Esophagus muscularis mucosa (tissue), 4 donors: ENCODE results near the gene ITPKB. TPM values are rescaled to one million over a fixed set of nuclear protein-coding genes. Genes with fewer than 3 reads are reported as not detected.

Experiments
- DNase-seq: peaks from one replicate; pipeline ENCODE4 v3.0.0-alpha.2; 2017; ENCODE audit errors: extremely low spot score
- H3K27ac ChIP-seq, 4 donors: fragments of 200-600 bp; sonication (generic); replicated peaks in 1 of 4; 1 replicate in 3 of 4; 2 replicates in 1 of 4; pipeline ENCODE4 v1.5.1; 2016 to 2019; ENCODE audit warnings: mild to moderate bottlenecking in 1 of 4
- H3K27me3 ChIP-seq, 4 donors: fragments of 200-600 bp; sonication (generic); one replicate each; pipeline versions ENCODE4 v1.5.1 to v1.6.0; 2016 to 2019
- H3K36me3 ChIP-seq, 4 donors: fragments of 200-600 bp; sonication (generic); one replicate each; pipeline ENCODE4 v1.5.1; 2016 to 2019
- H3K4me1 ChIP-seq, 4 donors: fragments of 200-600 bp; sonication (generic); one replicate each; pipeline ENCODE4 v1.5.1; 2016 to 2019
- H3K4me3 ChIP-seq, 4 donors: fragments of 200-600 bp; sonication (generic); 1 replicate in 2 of 4; 2 replicates in 2 of 4; pipeline ENCODE4 v1.5.1; 2016 to 2019; ENCODE audit warnings: mild to moderate bottlenecking in 4 of 4, moderate library complexity in 1 of 4
- H3K9me3 ChIP-seq, 4 donors: fragments of 200-600 bp; sonication (generic); 1 replicate in 3 of 4; 2 replicates in 1 of 4; pipeline ENCODE4 v1.5.1; 2016 to 2019
- CTCF ChIP-seq, 3 experiments: fragments of 200-600 bp in 2 of 3; fragments of 450-650 bp in 1 of 3; sonication (generic) in 2 of 3; IDR thresholded peaks; one replicate each; pipeline ENCODE4 v1.5.1; 2017 to 2019; ENCODE audit warnings: antibody characterized with exemption in 3 of 3, mild to moderate bottlenecking in 2 of 3, moderate library complexity in 1 of 3
- EP300 ChIP-seq: sonication (generic); formaldehyde crosslinking; IDR thresholded peaks from one replicate; pipeline ENCODE4 v1.6.1; 2017; ENCODE audit warnings: antibody characterized with exemption
- POLR2A ChIP-seq: fragments of 450-650 bp; IDR thresholded peaks from one replicate; pipeline ENCODE4 v1.6.1; 2017; ENCODE audit warnings: antibody characterized with exemption, moderate library complexity, mild to moderate bottlenecking, low read depth
- POLR2AphosphoS5 ChIP-seq, 2 donors: sonication (generic); formaldehyde crosslinking; IDR thresholded peaks; one replicate each; pipeline ENCODE4 v1.6.1; 2017; ENCODE audit warnings: antibody characterized with exemption in 2 of 2
- WGBS: methylation state at CpG from one replicate; pipeline ENCODE4 v1.1.5; 2018; 5-methylcytosine and 5-hydroxymethylcytosine counted together
- intact Hi-C: fragments of 100-400 bp; cut with DNase I; formaldehyde crosslinking; loops from one replicate; pipeline ENCODE4 v1.15.1; 2023
- total RNA-seq, 4 donors: library from RNA; depleted of rRNA; stranded (reverse); fragments of >200 nt; gene quantifications; one replicate each; pipeline versions ENCODE4 v1.1.0 to v1.2.1, GENCODE V29; 2016

The ITPKB gene
- total RNA-seq, 4 donors from 2014 or later: 71.1 to 156 (median 116) TPM

- WGBS: 85% methylated on average over 5 of the region's 5 CpGs
- Histone ChIP-seq H3K36me3 (peaks cover 0 to 7% (median 0%) of the 10 kb centered on the region in 4 donors), H3K27me3 (no peaks in the 10 kb centered on the region), H3K4me3 (no peak overlapping the region), H3K4me1 (peaks cover 0 to 67% (median 0%) of the 10 kb centered on the region in 4 donors), H3K9me3 (no peaks in the 10 kb centered on the region), H3K27ac (peak overlapping the region in 1 of 4 donors; percentile 100)
- intact Hi-C loops: no loop called here
- TF ChIP-seq POLR2A (no peak), POLR2AphosphoS5 (IDR thresholded peaks at IDR 0.05) (no peak), EP300 (no peak), CTCF (IDR thresholded peaks at IDR 0.05) (no peak)
- no peak for DNase-seq
Observed at GRCh38 chr1:226671277-226671676, 67.8 kb downstream of the ITPKB start.

GRCh38 chr1:226670073-226670472 is 69.0 kb downstream of the ITPKB start:
- DNase-seq: no peak
- 81% methylated on average over 7 of the region's 7 CpGs for WGBS
- Histone ChIP-seq H3K27me3 (no peaks in the 10 kb centered on the region), H3K9me3 (no peaks in the 10 kb centered on the region), H3K36me3 (peaks cover 0 to 7% (median 0%) of the 10 kb centered on the region in 4 donors), H3K4me3 (no peak overlapping the region), H3K4me1 (peaks cover 0 to 67% (median 0%) of the 10 kb centered on the region in 4 donors), H3K27ac (peak overlapping the region in 1 of 4 donors; percentile 100)
- no peak for TF ChIP-seq CTCF (IDR thresholded peaks at IDR 0.05)
- no peak for TF ChIP-seq EP300
- no peak for TF ChIP-seq POLR2A
- TF ChIP-seq POLR2AphosphoS5 (IDR thresholded peaks at IDR 0.05): peak in 1 of 2 donors; percentile 20
- intact Hi-C loops: no loop called here

- Histone ChIP-seq H3K4me1 (peaks cover 0 to 53% (median 0%) of the 10 kb centered on the region in 4 donors), H3K4me3 (no peak overlapping the region), H3K36me3 (peaks cover 0 to 7% (median 0%) of the 10 kb centered on the region in 4 donors), H3K27me3 (no peaks in the 10 kb centered on the region), H3K27ac (no peak overlapping the region), H3K9me3 (no peaks in the 10 kb centered on the region)
- intact Hi-C loops: no loop called here
- 61% methylated on average over 5 of the region's 5 CpGs for WGBS
- DNase-seq: no peak
- TF ChIP-seq POLR2AphosphoS5 (IDR thresholded peaks at IDR 0.05) (no peak), POLR2A (no peak), EP300 (no peak), CTCF (IDR thresholded peaks at IDR 0.05) (no peak)
Observed at GRCh38 chr1:226668173-226668560, 70.9 kb downstream of the ITPKB start.

- DNase-seq: no peak
- H3K4me1 ChIP-seq: peaks cover 0 to 53% (median 0%) of the 10 kb centered on the region in 4 donors
- no peaks in the 10 kb centered on the region for H3K9me3 ChIP-seq
- no peak overlapping the region for H3K4me3 ChIP-seq
- no peak for TF ChIP-seq POLR2A
- TF ChIP-seq CTCF (IDR thresholded peaks at IDR 0.05): no peak
- no peak for TF ChIP-seq EP300
- no peak for TF ChIP-seq POLR2AphosphoS5 (IDR thresholded peaks at IDR 0.05)
- H3K36me3 ChIP-seq: peaks cover 0 to 7% (median 0%) of the 10 kb centered on the region in 4 donors
- WGBS: 95% methylated on average over 4 of the region's 4 CpGs
- intact Hi-C loops: no loop called here
- H3K27ac ChIP-seq: no peak overlapping the region
- no peaks in the 10 kb centered on the region for H3K27me3 ChIP-seq
Observed at GRCh38 chr1:226666692-226667091, 72.4 kb downstream of the ITPKB start.

GRCh38 chr1:226666164-226666506 is 72.9 kb downstream of the ITPKB start:
- Histone ChIP-seq H3K27ac (no peak overlapping the region), H3K4me1 (peaks cover 0 to 53% (median 0%) of the 10 kb centered on the region in 4 donors)
- WGBS: 85% methylated on average over 6 of the region's 6 CpGs

More at GRCh38 chr1:226666164-226666506, 72.9 kb downstream of the ITPKB start:
- no peak for DNase-seq
- peaks cover 0 to 2% (median 0%) of the 10 kb centered on the region in 4 donors for H3K36me3 ChIP-seq
- intact Hi-C loops: no loop called here
- TF ChIP-seq EP300: no peak
- TF ChIP-seq CTCF (IDR thresholded peaks at IDR 0.05): no peak
- no peak for TF ChIP-seq POLR2AphosphoS5 (IDR thresholded peaks at IDR 0.05)
- TF ChIP-seq POLR2A: no peak
- no peaks in the 10 kb centered on the region for H3K27me3 ChIP-seq
- no peak overlapping the region for H3K4me3 ChIP-seq
- no peaks in the 10 kb centered on the region for H3K9me3 ChIP-seq
